Left ventricle myocardium superior (tissue), 1 donor: ENCODE measurements around the gene PLP2. TPM values are rescaled to one million over a fixed set of nuclear protein-coding genes. Genes with fewer than 3 reads are reported as not detected.

Source experiments
- ATAC-seq: fragments of 200-7000 bp; cut with Tn5 transposase; one replicate; pipeline ENCODE4 v1.9.1; 2020; ENCODE audit warnings: mild to moderate bottlenecking, moderate library complexity
- DNase-seq: peaks from one replicate; pipeline ENCODE4 v3.0.0-alpha.2; 2020
- intact Hi-C: fragments of 100-400 bp; cut with micrococcal nuclease; formaldehyde crosslinking; loops from one replicate; pipeline ENCODE4 v1.11.0; 2022
- total RNA-seq: library from RNA; stranded (reverse); fragmentation: NEBNext Ultra II Directional; extraction: Animal tissue kit (Norgen Biotek cat#: 25700); gene quantifications from one replicate; pipeline ENCODE4 v1.2.1, GENCODE V29; 2021
- donor health status: DM: no; HTN: yes; CAD: no; lungs with severe emphysema.

The PLP2 gene
- total RNA-seq, 1 donor from 2014 or later, result 62.3 TPM

- no peak for ATAC-seq
- DNase-seq, result no peak
- intact Hi-C loops, result no loop called here
Observed at GRCh38 chrX:49183701-49184281, 12.1 kb downstream of the PLP2 start.

- intact Hi-C loops, result no loop called here
- ATAC-seq (peak; percentile 86), DNase-seq (peak; percentile 92)
Observed at GRCh38 chrX:49184294-49185281, 12.9 kb downstream of the PLP2 start.

- intact Hi-C loops, result no loop called here
- DNase-seq (peak; percentile 92), ATAC-seq (peak; percentile 52)
Observed at GRCh38 chrX:49186125-49187027, 14.7 kb downstream of the PLP2 start, which contains the start of gene PRICKLE3. PRICKLE3 (minus strand) TSS chrX:49186373; CDS start chrX:49186297, 76 bp downstream.

- ATAC-seq (no peak), DNase-seq (no peak)
- intact Hi-C loops, result no loop called here
Observed at GRCh38 chrX:49187028-49187394, 15.3 kb downstream of the PLP2 start.

GRCh38 chrX:49187526-49187925, 15.8 kb downstream of the PLP2 start:
- DNase-seq (no peak), ATAC-seq (no peak)
- intact Hi-C loops, result no loop called here

- DNase-seq (no peak), ATAC-seq (no peak)
- intact Hi-C loops, result no loop called here
Observed at GRCh38 chrX:49188468-49189076, 16.9 kb downstream of the PLP2 start.

GRCh38 chrX:49189606-49190005, 17.9 kb downstream of the PLP2 start:
- intact Hi-C loops, result no loop called here

GRCh38 chrX:49190821-49191573, 19.3 kb downstream of the PLP2 start:
- DNase-seq, result peak; percentile 91
- ATAC-seq, result peak; percentile 92
- intact Hi-C loops, result no loop called here

More at GRCh38 chrX:49189606-49190005, 17.9 kb downstream of the PLP2 start:
- no peak for ATAC-seq
- DNase-seq, result no peak

- intact Hi-C loops, result no loop called here
- no peak for DNase-seq
- ATAC-seq, result peak; percentile 0
Observed at GRCh38 chrX:49191574-49192011, 19.9 kb downstream of the PLP2 start.

GRCh38 chrX:49192722-49193328, 21.1 kb downstream of the PLP2 start:
- no peak for ATAC-seq
- intact Hi-C loops, result no loop called here
- DNase-seq, result no peak

GRCh38 chrX:49193542-49193964, 21.9 kb downstream of the PLP2 start:
- no peak for ATAC-seq
- intact Hi-C loops, result no loop called here
- no peak for DNase-seq

- DNase-seq (no peak), ATAC-seq (no peak)
- intact Hi-C loops, result no loop called here
Observed at GRCh38 chrX:49197543-49198087, 25.9 kb downstream of the PLP2 start.

GRCh38 chrX:49198540-49199314, 27.0 kb downstream of the PLP2 start:
- intact Hi-C loops, result no loop called here
- DNase-seq (no peak), ATAC-seq (no peak)

GRCh38 chrX:49199315-49199595, 27.6 kb downstream of the PLP2 start:
- ATAC-seq, result no peak

GRCh38 chrX:49199906-49200771, 28.4 kb downstream of the PLP2 start, which contains the start of gene SYP:
SYP (minus strand) TSS chrX:49200193; CDS start chrX:49200186, 7 bp downstream.
- ATAC-seq (peak; percentile 97), DNase-seq (peak; percentile 94)
- intact Hi-C loops, result no loop called here

More at GRCh38 chrX:49199315-49199595, 27.6 kb downstream of the PLP2 start:
- DNase-seq, result no peak
- intact Hi-C loops, result no loop called here

- intact Hi-C loops, result no loop called here
- no peak for ATAC-seq
- DNase-seq, result no peak
Observed at GRCh38 chrX:49202022-49202421, 30.3 kb downstream of the PLP2 start.
